Lower leg skin (tissue), 3 donors: ENCODE data around the gene NPAS3.

Source experiments
- POLR2A ChIP-seq, 2 donors: fragments of 450-650 bp; IDR thresholded peaks; one replicate each; pipeline ENCODE4 v1.6.1; 2016 to 2017; ENCODE audit warnings: antibody characterized with exemption in 2 of 2, mild to moderate bottlenecking in 1 of 2, moderate library complexity in 1 of 2
- TF ChIP-seq, protein P1 (sequence below), 3 donors: fragments of 450-650 bp; IDR thresholded peaks; one replicate each; pipeline ENCODE4 v1.5.1; 2016; ENCODE audit warnings: antibody characterized with exemption in 3 of 3, mild to moderate bottlenecking in 3 of 3, moderate library complexity in 2 of 3

DNA sequence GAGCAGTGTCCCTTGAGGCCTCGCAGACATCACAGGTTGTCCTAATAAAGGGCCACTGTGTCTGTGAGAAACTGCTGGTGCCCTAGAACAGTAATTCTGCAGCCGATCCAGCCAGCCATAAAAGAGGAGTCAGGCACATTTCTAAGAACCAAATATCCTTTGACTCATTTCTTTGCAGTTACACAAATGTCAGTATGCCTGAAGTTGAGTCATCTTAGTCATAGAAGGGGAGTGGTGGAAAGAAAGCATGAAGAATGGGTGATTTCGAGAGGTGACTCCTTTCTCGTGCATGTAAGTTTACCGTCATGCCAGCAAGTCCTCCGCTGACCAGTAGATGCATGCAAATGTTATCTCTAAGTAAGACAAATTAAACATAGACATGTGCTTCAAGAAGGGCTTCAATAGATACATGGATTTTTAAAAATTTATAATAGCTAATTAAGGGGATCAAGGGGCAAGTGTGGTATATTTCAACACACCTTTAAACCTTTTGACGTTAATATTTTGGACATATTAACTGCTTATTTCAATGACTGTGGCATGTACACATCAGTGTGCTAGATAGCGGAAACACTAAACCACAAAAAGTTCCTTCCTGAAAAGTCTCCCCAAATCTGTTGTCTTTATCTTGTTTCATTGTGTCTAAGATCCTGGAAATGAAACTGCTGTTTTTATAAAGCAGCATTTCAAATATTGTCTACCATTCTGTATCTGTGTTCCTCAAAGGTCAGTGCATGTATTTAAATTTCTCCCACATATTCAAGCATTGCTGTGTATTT, 497.4 kb downstream of the NPAS3 start:
- TF ChIP-seq, protein P1, sequence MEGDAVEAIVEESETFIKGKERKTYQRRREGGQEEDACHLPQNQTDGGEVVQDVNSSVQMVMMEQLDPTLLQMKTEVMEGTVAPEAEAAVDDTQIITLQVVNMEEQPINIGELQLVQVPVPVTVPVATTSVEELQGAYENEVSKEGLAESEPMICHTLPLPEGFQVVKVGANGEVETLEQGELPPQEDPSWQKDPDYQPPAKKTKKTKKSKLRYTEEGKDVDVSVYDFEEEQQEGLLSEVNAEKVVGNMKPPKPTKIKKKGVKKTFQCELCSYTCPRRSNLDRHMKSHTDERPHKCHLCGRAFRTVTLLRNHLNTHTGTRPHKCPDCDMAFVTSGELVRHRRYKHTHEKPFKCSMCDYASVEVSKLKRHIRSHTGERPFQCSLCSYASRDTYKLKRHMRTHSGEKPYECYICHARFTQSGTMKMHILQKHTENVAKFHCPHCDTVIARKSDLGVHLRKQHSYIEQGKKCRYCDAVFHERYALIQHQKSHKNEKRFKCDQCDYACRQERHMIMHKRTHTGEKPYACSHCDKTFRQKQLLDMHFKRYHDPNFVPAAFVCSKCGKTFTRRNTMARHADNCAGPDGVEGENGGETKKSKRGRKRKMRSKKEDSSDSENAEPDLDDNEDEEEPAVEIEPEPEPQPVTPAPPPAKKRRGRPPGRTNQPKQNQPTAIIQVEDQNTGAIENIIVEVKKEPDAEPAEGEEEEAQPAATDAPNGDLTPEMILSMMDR (IDR thresholded peaks at IDR 0.05): no peak
- TF ChIP-seq POLR2A (IDR thresholded peaks at IDR 0.05): no peak
